Forelimb muscle (tissue), 1 donor: Measurements from ENCODE around the gene SLC5A6. TPM values are rescaled to one million over a fixed set of nuclear protein-coding genes. Genes with fewer than 3 reads are reported as not detected.

Source experiments
- DNase-seq: peaks from one replicate; pipeline ENCODE4 v3.0.0-alpha.2; 2013; ENCODE audit warnings: low read depth
- polyA plus RNA-seq: library from polyadenylated mRNA; unstranded; fragments of 120-200 nt; gene quantifications from one replicate; pipeline ENCODE4 v1.2.1, GENCODE V29; 2013; ENCODE audit not compliant: insufficient read length

The SLC5A6 gene
- polyA plus RNA-seq: 19.3 TPM

GRCh38 chr2:27211943-27212625 is at the start of gene SLC5A6, which contains the start of gene ATRAID:
SLC5A6 (minus strand) TSS chr2:27212268; CDS start chr2:27207650, 4,618 bp downstream.
ATRAID (plus strand) TSS chr2:27212041; CDS start chr2:27212369, 328 bp downstream.
- DNase-seq: peak; percentile 70

DNA sequence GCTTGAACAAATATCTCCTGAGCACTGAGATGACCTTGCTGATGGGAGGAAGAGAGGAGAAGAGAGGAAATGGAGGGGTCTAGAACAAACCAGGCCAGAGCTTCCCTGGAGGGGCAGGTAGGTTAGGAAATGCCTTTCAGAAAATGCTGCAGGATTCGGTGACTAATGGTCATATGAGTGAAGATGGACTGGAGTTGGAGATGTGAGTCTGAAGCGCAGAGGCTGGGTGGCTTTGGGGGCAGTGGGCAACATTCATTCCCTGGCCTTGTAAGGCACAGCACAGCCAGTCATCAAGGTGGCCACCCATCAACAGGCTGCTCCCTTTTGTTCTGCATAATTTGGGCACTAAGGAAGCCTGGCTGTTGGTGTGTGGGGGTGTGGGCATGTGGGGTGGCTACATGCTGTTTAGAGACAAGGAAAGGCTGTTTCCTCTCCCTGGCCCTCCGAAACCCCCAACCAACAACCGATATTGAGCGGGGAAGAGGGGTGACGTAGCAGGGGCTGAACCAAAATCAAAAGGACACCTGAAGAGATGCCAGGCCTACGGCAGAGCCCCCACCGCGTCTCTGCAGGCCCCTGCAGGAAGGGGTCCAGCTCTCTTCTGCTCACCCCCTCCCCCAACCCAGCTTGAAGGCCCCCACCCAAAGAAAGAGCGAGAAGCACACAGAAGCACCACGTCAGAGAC is 49.3 kb upstream of the SLC5A6 start:
- no peak for DNase-seq

- no peak for DNase-seq
Measured at GRCh38 chr2:27258051-27258450, 46.0 kb upstream of the SLC5A6 start.

- no peak for DNase-seq
Measured at GRCh38 chr2:27256855-27257454, 44.9 kb upstream of the SLC5A6 start.

DNA sequence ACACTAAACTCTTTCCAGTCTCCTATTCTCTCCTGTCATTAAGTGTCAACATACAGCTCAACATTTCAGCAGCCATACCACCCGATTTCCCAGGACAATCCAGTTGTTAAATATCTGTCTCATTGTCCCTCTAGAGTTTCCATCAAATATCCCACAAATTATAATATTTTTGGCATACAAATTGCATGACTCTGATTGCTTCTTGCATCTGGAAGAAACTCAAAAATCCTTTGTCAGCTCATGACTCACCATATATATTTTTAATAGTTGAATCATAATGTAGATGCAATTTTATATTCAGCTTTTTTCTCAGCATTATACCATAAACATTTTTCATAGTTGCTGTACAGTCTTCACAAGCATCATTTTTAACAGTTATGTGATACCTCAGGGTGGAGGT is 43.6 kb upstream of the SLC5A6 start:
- DNase-seq: no peak

DNA sequence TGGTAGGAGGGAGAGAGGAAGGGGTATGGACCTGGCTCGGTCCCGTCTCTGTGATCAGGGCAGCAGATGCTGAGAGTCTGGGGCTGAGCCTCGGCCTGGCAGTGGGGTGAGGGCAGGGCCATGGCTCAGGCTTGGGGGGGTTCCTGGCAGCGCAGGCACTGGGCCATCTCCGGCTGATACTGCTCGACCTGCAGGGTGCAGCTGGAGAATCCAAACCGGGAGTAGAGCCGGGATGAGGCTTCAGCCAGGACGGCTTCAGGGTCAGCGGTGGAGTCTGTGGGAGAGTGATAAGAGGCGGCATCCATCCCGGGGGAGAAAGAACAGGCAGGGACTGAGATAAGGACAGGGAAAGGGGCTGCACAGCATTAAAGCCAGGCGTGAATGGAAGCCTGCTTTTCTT is 43.1 kb upstream of the SLC5A6 start:
- DNase-seq: no peak

GRCh38 chr2:27251766-27252165 is 39.7 kb upstream of the SLC5A6 start:
- DNase-seq: no peak

- DNase-seq: no peak
Measured at GRCh38 chr2:27250652-27251379, 38.7 kb upstream of the SLC5A6 start.

GRCh38 chr2:27249891-27250651 is 38.0 kb upstream of the SLC5A6 start:
- DNase-seq: no peak

DNA sequence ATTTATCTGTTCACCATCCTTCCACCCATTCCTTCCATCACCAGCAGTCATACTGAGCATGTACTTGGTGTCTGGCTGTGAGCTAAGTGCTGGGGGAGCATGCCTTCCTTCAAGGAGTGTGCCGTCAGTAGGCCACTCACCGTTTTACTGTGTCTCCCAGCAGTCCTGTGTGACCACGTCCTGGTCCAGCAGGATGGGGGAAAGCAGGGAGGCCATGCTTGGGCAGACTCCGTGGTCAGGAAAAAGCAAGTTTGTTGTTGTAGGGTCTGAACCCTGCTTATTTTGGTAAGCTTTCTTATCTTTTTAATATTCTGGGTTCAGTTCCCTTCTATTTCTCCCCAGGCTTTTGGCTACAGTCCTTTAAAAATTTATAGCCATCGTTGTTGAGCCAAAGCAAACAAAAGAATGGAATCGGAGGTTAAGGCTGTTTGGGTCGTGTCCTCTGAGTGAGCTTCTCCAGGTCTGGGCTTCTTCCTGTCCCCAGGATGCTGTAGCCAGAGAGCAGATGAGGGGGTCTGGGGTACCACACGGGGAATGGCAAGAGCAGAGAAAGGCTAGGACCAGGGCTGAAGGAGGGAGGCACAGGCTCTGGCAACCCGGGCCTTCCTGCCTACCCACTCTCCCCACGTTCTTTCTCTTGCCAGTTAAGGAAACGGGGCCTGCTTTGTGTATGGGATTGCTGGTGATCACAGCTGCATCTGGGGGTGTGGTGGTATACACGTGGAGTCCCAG is 37.3 kb upstream of the SLC5A6 start:
- DNase-seq: no peak

GRCh38 chr2:27247893-27248292 is 35.8 kb upstream of the SLC5A6 start:
- DNase-seq: no peak

GRCh38 chr2:27245626-27246025 is 33.6 kb upstream of the SLC5A6 start:
- DNase-seq: peak; percentile 13

GRCh38 chr2:27245116-27245515 is 33.0 kb upstream of the SLC5A6 start:
- DNase-seq: no peak

- no peak for DNase-seq
Measured at GRCh38 chr2:27243391-27244130, 31.5 kb upstream of the SLC5A6 start.

GRCh38 chr2:27242614-27242951 is 30.5 kb upstream of the SLC5A6 start:
- no peak for DNase-seq

DNA sequence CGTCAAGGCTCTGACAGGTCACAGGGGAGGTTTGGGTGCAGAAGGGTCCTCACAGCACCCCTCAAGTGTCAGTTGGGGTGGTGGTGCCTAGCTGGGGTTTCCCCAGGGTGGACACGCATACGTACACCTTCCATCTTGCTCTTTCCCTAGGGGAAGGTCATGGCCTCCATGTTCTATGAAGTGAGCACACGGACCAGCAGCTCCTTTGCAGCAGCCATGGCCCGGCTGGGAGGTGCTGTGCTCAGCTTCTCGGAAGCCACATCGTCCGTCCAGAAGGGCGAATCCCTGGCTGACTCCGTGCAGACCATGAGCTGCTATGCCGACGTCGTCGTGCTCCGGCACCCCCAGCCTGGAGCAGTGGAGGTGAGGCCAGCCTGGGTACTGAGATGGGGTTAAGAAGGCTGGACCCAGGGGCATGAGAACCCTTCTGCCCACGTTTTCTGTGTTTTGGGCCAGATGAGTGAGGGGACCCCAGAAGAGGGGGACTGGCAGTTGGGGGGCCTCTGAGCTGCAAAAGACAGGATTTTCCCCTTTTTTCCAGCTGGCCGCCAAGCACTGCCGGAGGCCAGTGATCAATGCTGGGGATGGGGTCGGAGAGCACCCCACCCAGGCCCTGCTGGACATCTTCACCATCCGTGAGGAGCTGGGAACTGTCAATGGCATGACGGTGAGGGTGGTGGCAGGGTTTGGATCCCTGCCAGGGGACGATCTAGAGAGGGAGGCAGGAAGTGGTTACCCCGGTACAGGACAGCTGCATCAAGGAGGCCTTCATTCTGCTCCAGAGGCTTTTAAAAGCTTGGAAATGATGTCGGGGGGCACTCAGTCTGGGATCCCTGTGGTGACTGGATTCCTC is 29.9 kb upstream of the SLC5A6 start:
- no peak for DNase-seq

DNA sequence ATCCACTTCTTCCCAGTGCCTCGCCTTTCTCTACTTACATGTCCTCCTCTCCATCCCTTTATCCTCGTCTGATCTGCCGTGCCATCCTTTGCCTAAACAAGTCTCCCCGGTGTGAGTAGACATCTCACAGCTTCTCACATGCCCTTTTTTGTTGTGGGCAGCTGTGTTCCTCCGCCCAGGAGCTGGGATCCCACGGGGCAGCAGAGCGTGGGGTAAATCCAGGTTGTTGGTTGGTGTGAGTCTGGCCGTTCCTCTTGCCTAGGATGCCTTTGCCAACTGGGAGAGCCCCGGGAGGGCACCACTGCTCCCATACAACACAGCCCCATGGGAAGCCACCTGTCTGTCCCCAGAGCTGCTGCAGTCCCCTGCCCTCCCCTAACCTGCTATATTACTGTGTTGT is 28.3 kb upstream of the SLC5A6 start:
- DNase-seq: no peak

DNA sequence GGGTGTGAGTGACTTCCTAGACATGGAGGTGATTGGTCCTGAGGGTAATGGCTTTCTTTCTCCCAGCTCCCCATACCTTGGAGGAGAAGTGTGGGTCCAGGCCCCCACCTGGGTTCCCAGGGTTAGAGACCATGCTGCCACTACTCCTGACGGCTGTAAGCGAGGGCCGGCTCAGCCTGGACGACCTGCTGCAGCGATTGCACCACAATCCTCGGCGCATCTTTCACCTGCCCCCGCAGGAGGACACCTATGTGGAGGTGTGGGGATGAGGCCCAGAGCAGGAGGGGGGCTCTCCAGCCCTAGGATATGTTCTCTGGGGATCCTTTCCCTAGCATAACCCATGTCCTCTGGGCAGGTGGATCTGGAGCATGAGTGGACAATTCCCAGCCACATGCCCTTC is 26.9 kb upstream of the SLC5A6 start:
- DNase-seq: no peak

DNA sequence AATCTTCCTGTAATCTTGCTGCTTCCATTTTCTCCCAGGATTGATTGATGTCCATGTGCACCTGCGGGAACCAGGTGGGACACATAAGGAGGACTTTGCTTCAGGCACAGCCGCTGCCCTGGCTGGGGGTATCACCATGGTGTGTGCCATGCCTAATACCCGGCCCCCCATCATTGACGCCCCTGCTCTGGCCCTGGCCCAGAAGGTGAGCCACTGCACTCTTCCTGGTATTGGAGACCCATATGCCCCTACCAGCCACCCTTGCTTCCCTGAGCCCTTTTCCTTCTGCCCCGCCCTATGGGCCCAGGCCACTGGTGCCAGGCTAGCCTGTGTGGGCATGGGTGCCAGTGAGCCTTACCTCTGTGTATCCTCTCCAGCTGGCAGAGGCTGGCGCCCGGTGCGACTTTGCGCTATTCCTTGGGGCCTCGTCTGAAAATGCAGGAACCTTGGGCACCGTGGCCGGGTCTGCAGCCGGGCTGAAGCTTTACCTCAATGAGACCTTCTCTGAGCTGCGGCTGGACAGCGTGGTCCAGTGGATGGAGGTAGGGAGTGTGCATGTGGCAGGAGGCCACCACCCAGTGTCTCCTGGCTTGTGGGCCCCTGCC is 25.4 kb upstream of the SLC5A6 start:
- no peak for DNase-seq
